ENCODE data around the gene ABCA13. TPM values are rescaled to one million over a fixed set of nuclear protein-coding genes. Genes with fewer than 3 reads are reported as not detected.
A peak's percentile ranks its signal among the peaks of the same experiment; 100 is the strongest.

The ABCA13 gene
- total RNA-seq, 1 experiment from 2014 or later: 2.1 TPM

- Histone ChIP-seq H3K9me2 (replicated peaks; ENCODE audit: low read length) (no peaks in the 10 kb centered on the region), H3K4me2 (ENCODE audit: low read length) (no peak overlapping the region), H3K79me2 (ENCODE audit: low read length) (no peaks in the 10 kb centered on the region), H2AFZ (ENCODE audit: low read length) (no peak overlapping the region), H3K27me3 (ENCODE audit: low read length) (no peaks in the 10 kb centered on the region), H3K4me3 (ENCODE audit: low read length) (no peak overlapping the region), H3K9ac (ENCODE audit: low read length) (no peak overlapping the region), H4K20me1 (ENCODE audit: low read length) (no peaks in the 10 kb centered on the region), H3K9me3 (ENCODE audit: low read length) (no peaks in the 10 kb centered on the region), H3F3A (ENCODE audit: low read length, unreplicated experiment) (no peaks in the 10 kb centered on the region), H3K4me1 (ENCODE audit: insufficient read depth, low read length) (0 out of 2 replicates have a peak, but pooled peaks cover 9% of the 10 kb centered on the region), H3K27ac (ENCODE audit: low read length) (no peak overlapping the region), H3K36me3 (ENCODE audit: low read depth, low read length) (no peaks in the 10 kb centered on the region)
- ChIA-PET CTCF (no interaction called here), POLR2A (ENCODE audit: unreplicated experiment) (no interaction called here)
- TF ChIP-seq CTCF (conservative IDR thresholded peaks at IDR 0.05; ENCODE audit: low read depth, low read length) (no peak), EZH2 (IDR thresholded peaks at IDR 0.05; ENCODE audit: low read length, unreplicated experiment) (no peak), EZH2phosphoT487 (IDR thresholded peaks at IDR 0.05; ENCODE audit: borderline replicate concordance, low read length) (no peak)
- ATAC-seq: no peak
- intact Hi-C loops (cut with micrococcal nuclease): no loop called here
- no TSS peak for BruUV-seq (replicated peaks)
- DNase-seq: peak; percentile 54
These were observed 12.9 kb upstream of the ABCA13 start for GRCh38 chr7:48158404-48158803.

- Histone ChIP-seq H3K9ac (ENCODE audit: low read length) (no peak overlapping the region), H3K27ac (ENCODE audit: low read length) (no peak overlapping the region), H3K4me1 (ENCODE audit: insufficient read depth, low read length) (0 out of 2 replicates have a peak, but pooled peaks cover 9% of the 10 kb centered on the region), H3K4me2 (ENCODE audit: low read length) (no peak overlapping the region), H3K9me3 (ENCODE audit: low read length) (no peaks in the 10 kb centered on the region), H4K20me1 (ENCODE audit: low read length) (no peaks in the 10 kb centered on the region), H3F3A (ENCODE audit: low read length, unreplicated experiment) (no peaks in the 10 kb centered on the region), H2AFZ (ENCODE audit: low read length) (no peak overlapping the region), H3K9me2 (replicated peaks; ENCODE audit: low read length) (no peaks in the 10 kb centered on the region), H3K79me2 (ENCODE audit: low read length) (no peaks in the 10 kb centered on the region), H3K4me3 (ENCODE audit: low read length) (no peak overlapping the region), H3K27me3 (ENCODE audit: low read length) (no peaks in the 10 kb centered on the region), H3K36me3 (ENCODE audit: low read depth, low read length) (no peaks in the 10 kb centered on the region)
- DNase-seq: no peak
- ChIA-PET CTCF (no interaction called here), POLR2A (ENCODE audit: unreplicated experiment) (no interaction called here)
- BruUV-seq (replicated peaks): no TSS peak
- TF ChIP-seq EZH2phosphoT487 (IDR thresholded peaks at IDR 0.05; ENCODE audit: borderline replicate concordance, low read length): no peak
- no peak for TF ChIP-seq CTCF (conservative IDR thresholded peaks at IDR 0.05; ENCODE audit: low read depth, low read length)
- TF ChIP-seq EZH2 (IDR thresholded peaks at IDR 0.05; ENCODE audit: low read length, unreplicated experiment): no peak
- intact Hi-C loops (cut with micrococcal nuclease): loop anchor here (10.0 kb wide), 1 partner anchor 473 kb away; no protein-coding TSS in a partner anchor
- ATAC-seq: no peak
These were observed 9.7 kb upstream of the ABCA13 start for GRCh38 chr7:48161407-48162125.

DNA sequence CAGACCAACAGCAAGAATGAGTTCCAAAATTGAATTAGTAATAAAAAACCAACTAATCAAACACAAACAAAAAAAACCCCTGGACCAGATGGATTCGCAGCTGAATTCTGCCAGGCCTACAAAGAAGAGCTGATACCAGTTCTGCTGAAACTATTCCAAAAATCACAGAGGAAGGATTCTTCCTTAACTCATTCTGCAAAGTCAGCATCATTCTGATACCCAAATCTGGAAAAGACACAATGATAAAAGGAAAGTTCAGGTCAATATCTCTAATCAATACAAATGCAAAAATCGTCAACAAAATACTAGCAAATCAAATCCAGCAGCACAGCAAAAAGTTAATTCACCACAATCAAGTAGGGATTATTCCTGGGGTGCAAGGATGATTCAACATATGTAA is 6.1 kb upstream of the ABCA13 start:
- POLR2A ChIA-PET (ENCODE audit: unreplicated experiment): no interaction called here

More for the DNA sequence above, 6.1 kb upstream of the ABCA13 start:
- no peak overlapping the region for H3K4me3 ChIP-seq (ENCODE audit: low read length)
- no peaks in the 10 kb centered on the region for H3K27me3 ChIP-seq (ENCODE audit: low read length)
- no peaks in the 10 kb centered on the region for H3F3A ChIP-seq (ENCODE audit: low read length, unreplicated experiment)
- TF ChIP-seq EZH2phosphoT487 (IDR thresholded peaks at IDR 0.05; ENCODE audit: borderline replicate concordance, low read length) (no peak), CTCF (conservative IDR thresholded peaks at IDR 0.05; ENCODE audit: low read depth, low read length) (no peak), EZH2 (IDR thresholded peaks at IDR 0.05; ENCODE audit: low read length, unreplicated experiment) (no peak)
- DNase-seq (no peak), ATAC-seq (no peak)
- no peaks in the 10 kb centered on the region for H4K20me1 ChIP-seq (ENCODE audit: low read length)
- no peaks in the 10 kb centered on the region for H3K79me2 ChIP-seq (ENCODE audit: low read length)
- no peaks in the 10 kb centered on the region; the same call in 1 of the 2 replicates for H3K4me1 ChIP-seq (ENCODE audit: insufficient read depth, low read length)
- H3K36me3 ChIP-seq (ENCODE audit: low read depth, low read length): no peaks in the 10 kb centered on the region
- H3K9ac ChIP-seq (ENCODE audit: low read length): no peak overlapping the region
- no peaks in the 10 kb centered on the region for H3K9me2 ChIP-seq (replicated peaks; ENCODE audit: low read length)
- H3K4me2 ChIP-seq (ENCODE audit: low read length): no peak overlapping the region
- H3K9me3 ChIP-seq (ENCODE audit: low read length): no peaks in the 10 kb centered on the region
- CTCF ChIA-PET: interaction anchor here (0.7 kb wide), 1 partner anchor 473 kb away, joined by 3 read pairs; no protein-coding TSS in a partner anchor
- no TSS peak for BruUV-seq (replicated peaks)
- H2AFZ ChIP-seq (ENCODE audit: low read length): no peak overlapping the region
- no peak overlapping the region for H3K27ac ChIP-seq (ENCODE audit: low read length)
- intact Hi-C loops (cut with micrococcal nuclease): loop anchor here (5.0 to 10.0 kb wide), 2 partner anchors 262 to 470 kb away; no protein-coding TSS in a partner anchor

Measured in PC-3 (cell line).